ENCODE results near the gene SIRT6. TPM values are rescaled to one million over a fixed set of nuclear protein-coding genes. Genes with fewer than 3 reads are reported as not detected.

SIRT6 gene
- total and polyA plus RNA-seq, 9 of the 15 experiments (the other 6 are each of a cell fraction or from before 2014, with no cell fraction given), result 1.4 to 41.1 (median 10.2) TPM

DNA sequence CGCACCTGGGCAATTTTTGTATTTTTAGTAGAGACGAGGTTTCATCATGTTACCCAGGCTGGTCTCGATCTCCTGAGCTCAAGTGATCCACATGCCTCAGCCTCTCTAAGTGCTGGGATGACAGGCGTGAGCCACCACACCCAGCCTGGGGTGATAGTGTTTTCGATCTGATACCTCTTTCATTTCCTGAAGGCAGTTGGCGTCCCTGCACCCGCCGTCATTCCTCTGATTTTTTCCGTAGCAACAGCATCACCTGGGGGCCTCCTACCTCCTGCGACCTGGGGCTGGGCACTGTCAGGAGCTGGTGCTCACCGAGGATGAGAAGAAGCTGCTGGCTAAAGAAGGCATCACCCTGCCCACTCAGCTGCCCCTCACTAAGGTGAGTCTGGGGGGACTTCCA is 18.1 kb downstream of the SIRT6 start (continued):
- TF ChIP-seq OTX1 (CRISPR knock-in tag; IDR thresholded peaks at IDR 0.05) (no peak), POLR3G (IDR thresholded peaks at IDR 0.05; ENCODE audit: extremely low read depth, insufficient read length, insufficient replicate concordance) (no peak), MITF (IDR thresholded peaks at IDR 0.05) (no peak), RBM14 (IDR thresholded peaks at IDR 0.05; ENCODE audit: borderline replicate concordance, insufficient read depth, low read depth, low read length) (no peak), HOXB6 (CRISPR knock-in tag; IDR thresholded peaks at IDR 0.05; ENCODE audit: borderline replicate concordance) (no peak), TFAP4 (CRISPR knock-in tag; IDR thresholded peaks at IDR 0.05; ENCODE audit: borderline replicate concordance) (no peak), ZNF384 (IDR thresholded peaks at IDR 0.05; ENCODE audit: low read depth, low read length) (no peak)
- TF ChIP-seq, protein P1, sequence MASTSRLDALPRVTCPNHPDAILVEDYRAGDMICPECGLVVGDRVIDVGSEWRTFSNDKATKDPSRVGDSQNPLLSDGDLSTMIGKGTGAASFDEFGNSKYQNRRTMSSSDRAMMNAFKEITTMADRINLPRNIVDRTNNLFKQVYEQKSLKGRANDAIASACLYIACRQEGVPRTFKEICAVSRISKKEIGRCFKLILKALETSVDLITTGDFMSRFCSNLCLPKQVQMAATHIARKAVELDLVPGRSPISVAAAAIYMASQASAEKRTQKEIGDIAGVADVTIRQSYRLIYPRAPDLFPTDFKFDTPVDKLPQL (IDR thresholded peaks at IDR 0.05; ENCODE audit: extremely low read depth, insufficient read length), result no peak

Data from K562 (cell line).